ENCODE data around the gene LAMA1. TPM values are rescaled to one million over a fixed set of nuclear protein-coding genes. Genes with fewer than 3 reads are reported as not detected.

Gene LAMA1
- total RNA-seq, 4 donors from 2014 or later = under 0.01 to 1.0 (median 0.60) TPM

- Histone ChIP-seq H3K36me3 (no peaks in the 10 kb centered on the region), H3K4me1 (no peaks in the 10 kb centered on the region), H3K27ac (no peak overlapping the region), H3K4me3 (peak overlapping the region in 1 of 2 donors; percentile 27), H3K27me3 (no peaks in the 10 kb centered on the region), H3K9me3 (no peaks in the 10 kb centered on the region)
- no peak for ATAC-seq
- TF ChIP-seq POLR2A (IDR thresholded peaks at IDR 0.05) = no peak
- no peak for TF ChIP-seq POLR2AphosphoS5 (IDR thresholded peaks at IDR 0.05)
- TF ChIP-seq CTCF (IDR thresholded peaks at IDR 0.05) = no peak
- TF ChIP-seq EP300 (IDR thresholded peaks at IDR 0.05) = no peak
- 47 to 53% methylated on average over 8 to 15 of the region's 19 CpGs for WGBS, 2 donors (ENCODE audit: low coverage in 1 of 2)
Observed at GRCh38 chr18:7011142-7011541, 106.5 kb downstream of the LAMA1 start.

- 93 to 94% methylated on average over 6 of the region's 6 CpGs for WGBS, 2 donors (ENCODE audit: low coverage in 1 of 2)
- Histone ChIP-seq H3K9me3 (no peaks in the 10 kb centered on the region), H3K27ac (no peak overlapping the region), H3K4me1 (no peaks in the 10 kb centered on the region), H3K4me3 (no peak overlapping the region), H3K27me3 (peaks cover 18% of the 10 kb centered on the region), H3K36me3 (no peaks in the 10 kb centered on the region)
- no peak for ATAC-seq
- no peak for TF ChIP-seq EP300 (IDR thresholded peaks at IDR 0.05)
Observed at GRCh38 chr18:7004009-7004408, 113.6 kb downstream of the LAMA1 start.

GRCh38 chr18:7002107-7002506 lies 115.5 kb downstream of the LAMA1 start:
- 0 to 29% methylated on average over 1 to 3 of the region's 3 CpGs for WGBS, 2 donors (ENCODE audit: low coverage in 1 of 2)
- H3K4me3 ChIP-seq = no peak overlapping the region
- H3K27me3 ChIP-seq = peaks cover 18% of the 10 kb centered on the region
- H3K36me3 ChIP-seq = no peaks in the 10 kb centered on the region
- no peaks in the 10 kb centered on the region for H3K9me3 ChIP-seq
- H3K27ac ChIP-seq = no peak overlapping the region
- no peaks in the 10 kb centered on the region for H3K4me1 ChIP-seq
- no peak for ATAC-seq
- no peak for TF ChIP-seq CTCF (IDR thresholded peaks at IDR 0.05)
- no peak for TF ChIP-seq EP300 (IDR thresholded peaks at IDR 0.05)
- no peak for TF ChIP-seq POLR2AphosphoS5 (IDR thresholded peaks at IDR 0.05)
- TF ChIP-seq POLR2A (IDR thresholded peaks at IDR 0.05) = no peak

GRCh38 chr18:7000484-7001096 lies 117.0 kb downstream of the LAMA1 start:
- no peak for ATAC-seq
- Histone ChIP-seq H3K36me3 (no peaks in the 10 kb centered on the region), H3K9me3 (no peaks in the 10 kb centered on the region), H3K4me1 (no peaks in the 10 kb centered on the region), H3K27me3 (peaks cover 18% of the 10 kb centered on the region), H3K27ac (no peak overlapping the region), H3K4me3 (no peak overlapping the region)
- TF ChIP-seq POLR2AphosphoS5 (IDR thresholded peaks at IDR 0.05) (no peak), POLR2A (IDR thresholded peaks at IDR 0.05) (no peak), CTCF (IDR thresholded peaks at IDR 0.05) (no peak), EP300 (IDR thresholded peaks at IDR 0.05) (no peak)
- 25 to 54% methylated on average over 7 to 9 of the region's 9 CpGs for WGBS, 2 donors (ENCODE audit: low coverage in 1 of 2)

GRCh38 chr18:6997808-6998207 lies 119.8 kb downstream of the LAMA1 start:
- no peaks in the 10 kb centered on the region for H3K9me3 ChIP-seq
- H3K4me3 ChIP-seq = no peak overlapping the region
- peaks cover 0 to 6% (median 0%) of the 10 kb centered on the region in 3 donors for H3K4me1 ChIP-seq
- no peak for ATAC-seq
- TF ChIP-seq POLR2A (IDR thresholded peaks at IDR 0.05) (no peak), POLR2AphosphoS5 (IDR thresholded peaks at IDR 0.05) (no peak), CTCF (IDR thresholded peaks at IDR 0.05) (no peak), EP300 (IDR thresholded peaks at IDR 0.05) (no peak)
- peaks cover 4% of the 10 kb centered on the region for H3K27me3 ChIP-seq
- H3K36me3 ChIP-seq = no peaks in the 10 kb centered on the region
- H3K27ac ChIP-seq = no peak overlapping the region
- WGBS, 2 donors (ENCODE audit: low coverage in 1 of 2) = 76 to 98% methylated on average over 5 to 8 of the region's 8 CpGs
